Ishikawa (cell line): ENCODE measurements around the gene PPOX.

Experiments used
- CEBPB ChIP-seq: IDR thresholded peaks from 2 replicates; pipeline ENCODE4 v1.6.1; 2012
- CREB1 ChIP-seq: IDR thresholded peaks from 2 replicates; pipeline ENCODE4 v1.6.1; 2012; ENCODE audit warnings: low read depth
- EGR1 ChIP-seq: IDR thresholded peaks from 2 replicates; pipeline ENCODE4 v1.6.1; 2012
- EP300 ChIP-seq: IDR thresholded peaks from 2 replicates; pipeline ENCODE4 v1.6.1; 2012; ENCODE audit warnings: borderline replicate concordance
- FOXM1 ChIP-seq: IDR thresholded peaks from 2 replicates; pipeline ENCODE4 v1.6.1; 2012; ENCODE audit warnings: low read depth, borderline replicate concordance
- NFIC ChIP-seq: IDR thresholded peaks from 2 replicates; pipeline ENCODE4 v1.6.1; 2012
- RAD21 ChIP-seq: IDR thresholded peaks from 2 replicates; pipeline ENCODE4 v1.6.1; 2012; ENCODE audit warnings: low read depth
- TAF1 ChIP-seq: IDR thresholded peaks from 2 replicates; pipeline ENCODE4 v1.6.1; 2012; ENCODE audit warnings: low read depth, mild to moderate bottlenecking
- TCF12 ChIP-seq: IDR thresholded peaks from 2 replicates; pipeline ENCODE4 v1.6.1; 2012; ENCODE audit warnings: low read depth
- TEAD4 ChIP-seq: IDR thresholded peaks from 2 replicates; pipeline ENCODE4 v1.6.1; 2012
- YY1 ChIP-seq: IDR thresholded peaks from 2 replicates; pipeline ENCODE4 v1.6.1; 2012; ENCODE audit warnings: low read depth
- ZBTB7A ChIP-seq: IDR thresholded peaks from 2 replicates; pipeline ENCODE4 v1.6.1; 2012; ENCODE audit warnings: low read depth
- TF ChIP-seq, protein P1 (sequence below): IDR thresholded peaks from 2 replicates; pipeline ENCODE4 v1.6.1; 2012
- TF ChIP-seq, protein P2 (sequence below): IDR thresholded peaks from 2 replicates; pipeline ENCODE4 v1.6.1; 2012; ENCODE audit warnings: low read depth, mild to moderate bottlenecking
- TF ChIP-seq, protein P3 (sequence below): IDR thresholded peaks from 2 replicates; pipeline ENCODE4 v1.6.1; 2012

Gene PPOX

DNA sequence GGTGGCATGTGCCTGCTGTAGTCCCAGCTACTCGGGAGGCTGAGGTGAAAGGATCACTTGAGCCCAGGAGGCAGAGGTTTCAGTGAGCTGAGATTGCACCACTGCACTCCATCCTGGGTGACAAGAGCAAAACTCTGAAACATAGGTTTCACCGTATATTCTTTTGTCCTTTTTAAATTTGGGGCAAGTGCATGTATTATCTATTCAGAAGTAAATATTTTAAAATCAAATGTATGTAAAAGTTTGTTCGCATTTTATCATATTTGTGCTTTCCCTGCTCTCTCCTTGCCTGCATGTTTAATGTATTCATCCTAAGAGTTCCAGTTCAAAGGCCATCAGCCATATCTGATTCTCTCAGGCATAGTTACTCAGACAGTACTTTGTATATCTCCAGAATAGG, 20.4 kb upstream of the PPOX start:
- TF ChIP-seq EGR1 (no peak), EP300 (no peak), NFIC (no peak), CEBPB (no peak), TAF1 (no peak), RAD21 (no peak)
- TF ChIP-seq, protein P1, sequence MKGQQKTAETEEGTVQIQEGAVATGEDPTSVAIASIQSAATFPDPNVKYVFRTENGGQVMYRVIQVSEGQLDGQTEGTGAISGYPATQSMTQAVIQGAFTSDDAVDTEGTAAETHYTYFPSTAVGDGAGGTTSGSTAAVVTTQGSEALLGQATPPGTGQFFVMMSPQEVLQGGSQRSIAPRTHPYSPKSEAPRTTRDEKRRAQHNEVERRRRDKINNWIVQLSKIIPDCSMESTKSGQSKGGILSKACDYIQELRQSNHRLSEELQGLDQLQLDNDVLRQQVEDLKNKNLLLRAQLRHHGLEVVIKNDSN = no peak
- TF ChIP-seq, protein P2, sequence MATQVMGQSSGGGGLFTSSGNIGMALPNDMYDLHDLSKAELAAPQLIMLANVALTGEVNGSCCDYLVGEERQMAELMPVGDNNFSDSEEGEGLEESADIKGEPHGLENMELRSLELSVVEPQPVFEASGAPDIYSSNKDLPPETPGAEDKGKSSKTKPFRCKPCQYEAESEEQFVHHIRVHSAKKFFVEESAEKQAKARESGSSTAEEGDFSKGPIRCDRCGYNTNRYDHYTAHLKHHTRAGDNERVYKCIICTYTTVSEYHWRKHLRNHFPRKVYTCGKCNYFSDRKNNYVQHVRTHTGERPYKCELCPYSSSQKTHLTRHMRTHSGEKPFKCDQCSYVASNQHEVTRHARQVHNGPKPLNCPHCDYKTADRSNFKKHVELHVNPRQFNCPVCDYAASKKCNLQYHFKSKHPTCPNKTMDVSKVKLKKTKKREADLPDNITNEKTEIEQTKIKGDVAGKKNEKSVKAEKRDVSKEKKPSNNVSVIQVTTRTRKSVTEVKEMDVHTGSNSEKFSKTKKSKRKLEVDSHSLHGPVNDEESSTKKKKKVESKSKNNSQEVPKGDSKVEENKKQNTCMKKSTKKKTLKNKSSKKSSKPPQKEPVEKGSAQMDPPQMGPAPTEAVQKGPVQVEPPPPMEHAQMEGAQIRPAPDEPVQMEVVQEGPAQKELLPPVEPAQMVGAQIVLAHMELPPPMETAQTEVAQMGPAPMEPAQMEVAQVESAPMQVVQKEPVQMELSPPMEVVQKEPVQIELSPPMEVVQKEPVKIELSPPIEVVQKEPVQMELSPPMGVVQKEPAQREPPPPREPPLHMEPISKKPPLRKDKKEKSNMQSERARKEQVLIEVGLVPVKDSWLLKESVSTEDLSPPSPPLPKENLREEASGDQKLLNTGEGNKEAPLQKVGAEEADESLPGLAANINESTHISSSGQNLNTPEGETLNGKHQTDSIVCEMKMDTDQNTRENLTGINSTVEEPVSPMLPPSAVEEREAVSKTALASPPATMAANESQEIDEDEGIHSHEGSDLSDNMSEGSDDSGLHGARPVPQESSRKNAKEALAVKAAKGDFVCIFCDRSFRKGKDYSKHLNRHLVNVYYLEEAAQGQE = no peak

DNA sequence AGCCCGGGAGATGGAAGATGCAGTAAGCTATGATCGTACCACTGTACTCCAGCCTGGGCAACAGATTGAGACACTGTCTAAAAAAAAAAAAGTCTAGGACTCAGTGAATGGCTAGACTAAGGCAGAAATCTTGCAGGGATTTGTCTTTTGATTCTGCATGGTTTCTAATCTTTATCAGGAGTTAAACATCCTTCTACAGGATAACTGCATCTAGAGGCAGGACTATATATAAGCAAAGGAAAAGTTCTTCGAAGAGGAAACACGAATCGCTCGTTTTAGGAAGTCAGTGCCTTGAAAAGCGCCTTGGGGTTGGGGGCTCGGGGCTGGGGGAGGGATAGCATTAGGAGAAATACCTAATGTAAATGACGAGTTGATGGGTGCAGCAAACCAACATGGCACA, 13.1 kb upstream of the PPOX start:
- no peak for TF ChIP-seq YY1
- TF ChIP-seq, protein P3, sequence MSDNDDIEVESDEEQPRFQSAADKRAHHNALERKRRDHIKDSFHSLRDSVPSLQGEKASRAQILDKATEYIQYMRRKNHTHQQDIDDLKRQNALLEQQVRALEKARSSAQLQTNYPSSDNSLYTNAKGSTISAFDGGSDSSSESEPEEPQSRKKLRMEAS = no peak
- no peak for TF ChIP-seq EGR1
- no peak for TF ChIP-seq CEBPB
- TF ChIP-seq, protein P2 = no peak
- TF ChIP-seq CREB1 = no peak
- TF ChIP-seq NFIC = no peak
- TF ChIP-seq RAD21 = no peak
- TF ChIP-seq TAF1 = no peak
- TF ChIP-seq TEAD4 = no peak
- no peak for TF ChIP-seq TCF12
- TF ChIP-seq FOXM1 = no peak

DNA sequence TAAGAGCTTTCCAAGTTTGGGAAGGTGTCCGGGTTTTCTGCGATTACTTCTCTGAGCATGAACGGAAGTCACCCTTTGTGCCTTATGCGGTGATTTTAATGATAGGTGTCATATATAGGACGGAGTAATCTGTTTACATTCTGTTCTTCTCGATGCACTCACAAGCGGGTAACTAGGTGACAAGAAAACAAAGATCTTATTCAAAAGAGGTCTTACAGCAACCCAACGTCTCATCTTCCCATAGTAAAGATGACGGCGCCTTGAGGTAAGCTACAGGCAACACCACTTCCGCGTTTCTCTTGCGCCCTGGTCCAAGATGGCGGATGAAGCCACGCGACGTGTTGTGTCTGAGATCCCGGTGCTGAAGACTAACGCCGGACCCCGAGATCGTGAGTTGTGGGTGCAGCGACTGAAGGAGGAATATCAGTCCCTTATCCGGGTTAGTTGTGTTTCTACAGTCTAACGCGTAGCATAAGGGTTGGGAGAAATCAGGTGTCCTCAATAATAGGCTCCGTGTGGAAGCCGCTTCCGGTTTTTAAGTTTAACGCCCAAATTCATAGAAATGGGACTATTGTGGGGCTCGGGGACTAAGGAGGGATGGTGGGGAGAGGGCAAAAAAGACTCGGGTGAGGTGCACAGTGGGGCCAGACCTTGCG, 12.4 kb upstream of the PPOX start, which contains the start of gene UFC1:
Gene UFC1 (plus strand): TSS at position 297 of the 656 bp plus-strand sequence. CDS start 20 bp downstream, at position 317.
- TF ChIP-seq, protein P2 = no peak
- TF ChIP-seq YY1 (peak; percentile 100), ZBTB7A (no peak), FOXM1 (no peak), CREB1 (0 out of 2 replicates have a peak, but pooled peaks have one; percentile 43), TEAD4 (no peak; the same call in 1 of the 2 replicates), NFIC (no peak; the same call in 1 of the 2 replicates), EGR1 (peak; percentile 82), RAD21 (no peak), TAF1 (peak; percentile 95), TCF12 (peak; percentile 53; the same call in 1 of the 2 replicates), EP300 (no peak), CEBPB (no peak)
- TF ChIP-seq, protein P3 = peak; percentile 93
- TF ChIP-seq, protein P1 = 0 out of 2 replicates have a peak, but pooled peaks have one; percentile 7

DNA sequence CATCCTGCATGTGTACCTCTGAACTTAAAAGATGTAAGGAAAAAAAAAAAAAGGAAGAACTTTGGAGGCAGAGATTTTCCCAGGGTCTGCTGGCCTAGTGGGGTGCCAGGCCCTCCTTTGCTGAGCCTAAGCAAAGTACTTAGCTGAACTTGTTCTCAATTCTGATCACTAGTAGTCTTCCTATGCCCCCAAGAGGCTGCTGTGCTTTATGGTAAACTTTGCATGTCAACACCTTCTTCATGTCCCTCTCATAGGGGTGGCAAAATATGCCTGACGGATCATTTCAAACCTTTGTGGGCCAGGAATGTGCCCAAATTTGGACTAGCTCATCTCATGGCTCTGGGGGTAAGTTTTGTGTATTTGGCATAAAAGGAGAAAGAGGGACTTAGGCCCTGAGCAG, 8.4 kb upstream of the PPOX start:
- TF ChIP-seq CREB1 (no peak), CEBPB (no peak), RAD21 (no peak), TEAD4 (no peak)
- TF ChIP-seq, protein P1 = no peak
